22Rv1 (cell line): ENCODE results near the gene GSK3B.

Source experiments
- H3K27ac ChIP-seq: fragments of 450-650 bp; 2 replicates; pipeline ENCODE4 v1.5.1; 2017
- ZFX ChIP-seq: fragments of 450-650 bp; IDR thresholded peaks from 2 replicates; pipeline ENCODE4 v1.6.1; 2017; ENCODE audit warnings: antibody characterized with exemption, borderline replicate concordance
- TF ChIP-seq, protein P1 (sequence below): fragments of 450-650 bp; IDR thresholded peaks from 2 replicates; pipeline ENCODE4 v1.5.1; 2017; ENCODE audit warnings: mild to moderate bottlenecking

Gene GSK3B

DNA sequence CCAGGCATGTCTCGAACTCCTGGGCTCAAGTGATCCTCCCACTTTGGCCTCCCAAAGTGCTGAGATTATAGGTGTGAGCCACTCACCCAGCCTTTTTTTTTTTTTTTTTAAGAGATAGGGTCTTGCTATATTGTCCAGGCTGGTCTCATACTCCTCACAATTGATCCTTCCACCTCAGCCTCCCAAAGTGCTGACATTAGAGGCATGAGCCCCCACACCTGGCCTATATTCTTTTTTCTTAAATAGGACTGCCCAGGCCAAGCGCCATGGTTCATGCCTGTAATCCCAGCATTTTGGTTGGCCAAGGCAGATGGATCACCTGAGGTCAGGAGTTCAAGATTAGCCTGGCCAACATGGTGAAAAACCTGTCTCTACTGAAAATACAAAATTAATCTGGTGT, 299.8 kb downstream of the GSK3B start:
- no peak overlapping the region for H3K27ac ChIP-seq
- TF ChIP-seq ZFX, result no peak
- TF ChIP-seq, protein P1, sequence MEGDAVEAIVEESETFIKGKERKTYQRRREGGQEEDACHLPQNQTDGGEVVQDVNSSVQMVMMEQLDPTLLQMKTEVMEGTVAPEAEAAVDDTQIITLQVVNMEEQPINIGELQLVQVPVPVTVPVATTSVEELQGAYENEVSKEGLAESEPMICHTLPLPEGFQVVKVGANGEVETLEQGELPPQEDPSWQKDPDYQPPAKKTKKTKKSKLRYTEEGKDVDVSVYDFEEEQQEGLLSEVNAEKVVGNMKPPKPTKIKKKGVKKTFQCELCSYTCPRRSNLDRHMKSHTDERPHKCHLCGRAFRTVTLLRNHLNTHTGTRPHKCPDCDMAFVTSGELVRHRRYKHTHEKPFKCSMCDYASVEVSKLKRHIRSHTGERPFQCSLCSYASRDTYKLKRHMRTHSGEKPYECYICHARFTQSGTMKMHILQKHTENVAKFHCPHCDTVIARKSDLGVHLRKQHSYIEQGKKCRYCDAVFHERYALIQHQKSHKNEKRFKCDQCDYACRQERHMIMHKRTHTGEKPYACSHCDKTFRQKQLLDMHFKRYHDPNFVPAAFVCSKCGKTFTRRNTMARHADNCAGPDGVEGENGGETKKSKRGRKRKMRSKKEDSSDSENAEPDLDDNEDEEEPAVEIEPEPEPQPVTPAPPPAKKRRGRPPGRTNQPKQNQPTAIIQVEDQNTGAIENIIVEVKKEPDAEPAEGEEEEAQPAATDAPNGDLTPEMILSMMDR, result no peak

DNA sequence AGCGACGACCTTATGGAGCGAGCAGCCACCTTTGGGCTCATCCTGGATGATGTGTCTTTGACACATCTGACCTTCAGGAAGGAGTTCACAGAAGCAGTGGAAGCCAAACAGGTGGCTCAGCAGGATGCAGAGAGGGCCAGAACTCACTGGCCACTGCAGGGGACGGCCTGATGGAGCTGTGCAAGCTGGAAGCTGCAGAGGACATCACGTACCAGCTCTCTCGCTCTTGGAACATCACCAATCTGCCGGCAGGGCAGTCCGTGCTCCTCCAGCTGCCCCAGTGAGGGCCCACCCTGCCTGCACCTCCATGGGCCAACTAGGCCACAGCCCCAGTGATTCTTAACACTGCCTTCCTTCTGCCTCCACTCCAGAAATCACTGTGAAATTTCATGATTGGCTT, 302.0 kb downstream of the GSK3B start:
- no peak overlapping the region for H3K27ac ChIP-seq
- no peak for TF ChIP-seq ZFX
- TF ChIP-seq, protein P1, result no peak

DNA sequence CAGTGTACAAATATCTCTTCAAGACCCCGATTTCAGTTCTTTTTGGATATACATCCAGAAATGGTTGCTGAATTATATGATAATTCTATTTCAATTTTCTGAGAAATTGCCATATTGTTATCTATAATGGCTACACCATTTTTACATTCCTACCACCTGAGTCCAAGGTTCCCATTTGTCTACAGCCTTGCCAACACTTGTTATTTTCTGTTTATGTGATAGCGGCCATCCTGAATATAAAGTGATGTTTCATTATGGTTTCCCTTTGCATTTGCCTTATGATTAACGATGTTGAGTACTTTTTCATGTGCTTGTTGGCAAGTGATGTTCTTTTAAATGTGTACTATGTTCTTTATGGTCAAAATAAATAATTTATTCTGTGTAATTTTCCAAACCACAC, 303.9 kb downstream of the GSK3B start:
- TF ChIP-seq ZFX, result no peak
- TF ChIP-seq, protein P1, result no peak
- no peak overlapping the region for H3K27ac ChIP-seq

DNA sequence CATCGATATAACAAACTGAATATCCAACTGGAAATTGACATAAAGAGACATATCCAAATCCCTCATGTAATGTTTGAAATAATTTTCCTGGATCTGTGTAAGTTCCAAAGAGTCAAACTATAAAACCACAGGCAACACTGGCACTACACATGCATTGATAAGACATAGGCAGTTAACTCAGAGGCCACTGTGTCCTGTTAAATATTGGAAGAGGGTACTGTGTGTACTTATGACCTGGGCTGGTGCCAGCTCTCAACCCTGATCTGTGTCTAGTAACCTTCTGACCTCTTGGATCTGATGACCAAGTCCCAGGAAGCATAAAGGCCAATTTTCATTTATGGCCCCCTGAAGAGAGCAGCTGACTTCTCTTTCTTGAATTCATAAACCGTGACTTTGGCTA, 307.8 kb downstream of the GSK3B start:
- no peak overlapping the region for H3K27ac ChIP-seq

DNA sequence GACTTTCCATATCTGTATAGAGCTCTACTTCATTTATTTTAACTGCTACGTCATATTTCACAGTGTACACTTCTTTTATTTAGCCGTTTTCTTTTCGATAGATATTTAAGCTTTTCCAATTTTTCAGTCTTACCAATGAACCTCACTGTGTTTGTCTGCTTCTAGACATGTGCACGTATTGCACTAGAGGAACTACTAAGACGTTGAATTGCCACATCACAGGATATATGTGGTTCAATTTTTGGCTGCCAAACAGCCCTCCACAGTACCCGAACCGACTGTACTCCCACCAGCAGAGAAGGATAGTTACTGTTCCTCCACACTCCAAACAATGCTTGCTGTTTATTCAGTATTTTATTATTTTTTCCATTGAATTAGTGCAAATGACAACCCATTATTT, 310.4 kb downstream of the GSK3B start:
- H3K27ac ChIP-seq, result no peak overlapping the region
- TF ChIP-seq ZFX, result no peak
- TF ChIP-seq, protein P1, result no peak

More for the DNA sequence above, 307.8 kb downstream of the GSK3B start:
- TF ChIP-seq ZFX, result no peak
- TF ChIP-seq, protein P1, result no peak

DNA sequence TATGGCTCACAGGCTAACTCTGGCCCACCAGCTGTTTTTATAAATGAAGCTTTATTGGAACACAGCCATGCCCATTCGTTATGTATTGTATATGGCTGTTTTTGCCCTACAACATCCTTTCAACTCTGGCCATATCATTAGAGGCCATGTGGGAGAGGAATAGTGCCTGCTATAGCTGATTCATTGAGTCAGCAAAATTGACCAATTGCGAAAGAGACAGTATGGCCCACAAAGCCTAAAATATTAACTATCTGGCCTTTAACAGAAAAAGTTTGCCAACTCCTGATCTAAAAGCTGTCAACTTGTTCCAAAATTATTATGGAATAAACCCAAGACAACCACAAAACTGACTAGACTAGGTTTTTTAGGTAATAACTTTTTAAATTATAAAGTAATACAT, 311.0 kb downstream of the GSK3B start:
- TF ChIP-seq, protein P1, result no peak
- TF ChIP-seq ZFX, result no peak
- H3K27ac ChIP-seq, result no peak overlapping the region

DNA sequence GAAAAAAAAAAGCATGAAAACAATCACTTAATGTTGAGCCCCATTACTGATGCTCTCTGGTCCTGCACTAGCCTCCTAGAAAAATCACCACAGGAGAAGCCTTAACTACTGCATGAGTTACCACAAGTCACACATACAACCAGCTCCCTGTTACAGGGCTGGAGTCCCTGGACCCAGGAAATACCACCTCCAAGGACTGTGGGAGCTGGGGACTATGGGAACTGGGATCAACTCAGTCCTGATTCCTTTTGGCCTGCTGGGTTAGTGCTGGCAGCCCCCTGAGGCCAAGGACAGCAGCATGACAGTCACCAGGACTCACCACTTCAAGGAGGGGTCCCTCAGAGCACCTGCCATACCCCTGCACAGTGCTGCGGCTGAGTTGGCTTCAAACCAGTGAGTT, 311.8 kb downstream of the GSK3B start:
- TF ChIP-seq ZFX, result no peak
- TF ChIP-seq, protein P1, result no peak
- H3K27ac ChIP-seq, result no peak overlapping the region
